COR-L47 (cell line): ENCODE data around the gene FAM168B.
"Not testable (repeated sequence)": the region's sequence is repeated elsewhere in the genome, so short reads cannot be mapped to it uniquely, and the experiment has no call there.

Source experiments
- DNase-seq: peaks from one replicate; lab custom pipeline; 2025; lab: John Stamatoyannopoulos, UW

The FAM168B gene

DNA sequence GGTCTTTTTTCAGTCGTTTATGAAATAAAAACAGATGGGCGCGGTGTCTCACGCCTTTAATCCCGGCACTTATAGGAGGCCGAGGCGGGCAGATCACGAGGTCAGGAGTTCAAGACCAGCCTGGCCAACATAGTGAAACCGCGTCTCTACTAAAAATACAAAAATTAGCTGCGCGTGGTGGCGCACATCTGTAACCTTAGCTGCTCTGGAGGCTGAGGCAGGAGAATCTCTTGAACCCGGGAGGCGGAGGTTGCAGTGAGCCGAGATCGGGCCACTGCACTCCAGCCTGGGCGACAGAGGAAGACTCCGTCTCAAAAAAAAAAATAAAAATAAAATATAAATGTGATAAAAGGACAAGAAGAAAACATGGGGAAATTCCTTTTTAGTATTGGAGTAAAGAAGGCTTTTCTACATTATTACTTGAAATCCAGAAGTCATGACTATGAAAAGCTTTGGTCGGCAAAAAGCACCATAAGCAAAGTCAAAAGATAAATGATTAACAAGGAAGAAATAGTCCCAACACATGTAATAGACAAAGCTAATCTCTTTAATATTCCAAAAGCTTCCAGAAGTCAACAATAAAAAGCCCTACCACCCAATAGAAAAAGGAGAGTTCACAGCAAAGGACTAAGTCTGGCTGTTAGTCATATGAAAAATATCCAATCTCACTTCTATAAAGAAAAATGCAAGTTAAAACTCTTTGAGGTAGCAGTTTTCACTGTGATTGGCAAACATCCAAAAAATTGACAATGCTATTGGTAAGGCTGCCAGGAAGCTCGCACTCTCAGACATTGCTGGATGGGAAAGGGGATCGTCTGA lies 1.4 kb upstream of the FAM168B start:
- DNase-seq: peak; percentile 11

GRCh38 chr2:131093696-131094462 lies 619 bp upstream of the FAM168B start:
- DNase-seq: peak; percentile 72

- no peak for DNase-seq
These were observed 728 bp downstream of the FAM168B start for GRCh38 chr2:131092458-131093005.

DNA sequence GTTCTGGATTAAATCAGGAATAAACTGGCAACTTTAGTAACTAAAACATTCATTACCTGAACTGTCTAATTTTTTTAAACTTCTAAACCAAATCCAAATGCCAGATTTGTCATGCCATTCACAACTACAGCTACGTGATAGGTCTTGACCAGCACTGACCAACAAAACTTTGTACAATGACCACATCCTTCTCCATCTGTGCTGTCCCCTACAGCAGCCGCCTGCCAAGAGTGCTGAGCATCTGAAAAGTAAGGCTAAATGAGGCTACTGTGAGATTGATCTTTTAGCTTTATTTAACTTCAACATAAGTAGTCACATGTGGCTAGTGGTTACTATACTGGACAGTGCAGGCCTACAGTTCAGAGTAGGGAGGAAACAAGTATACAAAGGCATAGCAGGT lies 7.6 kb downstream of the FAM168B start:
- no peak for DNase-seq

GRCh38 chr2:131081190-131081589 lies 12.1 kb downstream of the FAM168B start:
- DNase-seq: no peak

- not testable (repeated sequence) for DNase-seq
These were observed 13.3 kb downstream of the FAM168B start for GRCh38 chr2:131079931-131080330.

DNA sequence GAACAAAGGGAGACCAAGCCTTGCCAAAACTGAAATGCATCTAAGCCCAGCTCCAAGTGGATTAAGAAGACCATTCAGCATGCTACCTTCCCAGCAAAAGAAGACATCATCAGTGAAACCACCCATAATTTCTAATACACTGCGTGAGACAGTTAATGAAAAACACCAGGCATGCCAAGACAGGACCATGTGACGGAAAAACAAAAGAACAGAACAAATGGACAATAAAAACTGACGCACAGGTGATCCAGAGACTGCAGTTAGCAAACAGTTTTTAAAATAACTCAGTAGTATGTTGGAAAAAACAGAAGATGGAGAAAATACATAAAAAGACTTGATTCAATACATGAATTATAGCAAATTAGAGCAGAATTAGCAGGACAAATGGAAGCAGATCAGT lies 15.3 kb downstream of the FAM168B start:
- no peak for DNase-seq

DNA sequence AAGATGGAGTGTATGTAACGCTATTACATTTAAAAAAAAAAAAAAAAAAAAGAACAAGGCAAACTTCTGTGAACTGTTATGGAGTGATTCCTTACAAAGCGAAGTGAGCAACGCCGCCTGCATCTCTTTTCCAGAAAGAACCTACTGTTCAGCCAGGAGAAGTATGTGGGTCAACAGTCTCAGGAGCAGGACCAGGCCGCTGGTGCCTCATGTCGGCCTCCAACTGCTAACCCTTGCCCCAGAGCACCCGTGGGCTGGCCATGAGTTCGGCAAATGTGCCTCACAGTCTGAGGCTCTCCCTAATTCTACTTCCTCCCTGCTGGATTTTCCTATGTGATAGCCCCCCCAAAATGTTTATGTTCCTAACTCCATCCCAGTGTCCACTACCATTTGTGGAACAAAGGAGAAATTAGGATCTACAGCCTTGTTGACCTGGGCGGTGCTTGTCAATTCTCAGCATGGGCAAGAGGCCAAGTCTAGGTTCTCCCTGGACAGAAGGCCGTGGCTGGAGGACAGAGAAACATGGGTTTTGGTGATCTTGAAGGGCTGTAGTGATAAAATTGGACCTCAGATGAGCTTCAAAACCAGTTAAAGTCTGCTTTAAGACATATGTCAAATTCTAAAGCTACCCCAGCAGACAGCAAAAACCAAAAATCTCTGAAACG lies 15.9 kb downstream of the FAM168B start:
- no peak for DNase-seq

GRCh38 chr2:131076707-131077106 lies 16.6 kb downstream of the FAM168B start:
- no peak for DNase-seq

DNA sequence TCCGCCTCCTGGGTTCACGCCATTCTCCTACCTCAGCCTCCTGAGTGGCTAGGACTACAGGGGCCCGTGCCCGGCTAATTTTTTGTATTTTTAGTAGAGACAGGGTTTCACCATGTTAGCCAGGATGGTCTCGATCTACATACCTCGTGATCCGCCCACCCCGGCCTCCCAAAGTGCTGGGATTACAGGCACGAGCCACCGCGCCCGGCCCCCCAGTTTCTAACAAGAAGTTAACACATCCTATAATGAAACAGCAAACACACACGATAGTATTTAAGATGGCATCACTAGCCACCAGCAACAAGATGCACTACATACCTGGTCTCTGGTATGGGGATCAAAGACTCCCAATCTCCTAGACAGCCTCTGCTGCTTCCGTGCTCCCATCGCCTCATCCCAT lies 17.7 kb downstream of the FAM168B start:
- not testable (repeated sequence) for DNase-seq

DNA sequence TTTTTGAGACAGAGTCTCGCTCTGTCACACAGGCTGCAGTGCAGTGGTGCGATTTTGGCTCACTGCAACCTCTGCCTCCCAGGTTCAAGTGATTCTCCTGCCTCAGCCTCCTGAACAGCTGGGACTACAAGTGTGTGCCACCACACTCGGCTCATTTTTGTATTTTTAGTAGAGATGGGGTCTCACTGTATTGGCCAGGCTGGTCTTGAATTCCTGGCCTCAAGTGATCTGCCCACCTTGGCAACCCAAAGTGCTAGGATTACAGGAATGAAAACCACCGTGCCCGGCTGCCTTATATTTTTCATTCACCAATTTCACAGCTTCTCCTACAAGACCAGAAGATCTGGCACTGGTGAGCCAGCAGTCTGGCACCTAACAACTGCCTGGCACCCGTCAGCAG lies 25.1 kb downstream of the FAM168B start:
- not testable (repeated sequence) for DNase-seq

- DNase-seq: no peak
These were observed 25.7 kb downstream of the FAM168B start for GRCh38 chr2:131067465-131068125.

GRCh38 chr2:131064589-131065512 lies 28.4 kb downstream of the FAM168B start:
- no peak for DNase-seq

DNA sequence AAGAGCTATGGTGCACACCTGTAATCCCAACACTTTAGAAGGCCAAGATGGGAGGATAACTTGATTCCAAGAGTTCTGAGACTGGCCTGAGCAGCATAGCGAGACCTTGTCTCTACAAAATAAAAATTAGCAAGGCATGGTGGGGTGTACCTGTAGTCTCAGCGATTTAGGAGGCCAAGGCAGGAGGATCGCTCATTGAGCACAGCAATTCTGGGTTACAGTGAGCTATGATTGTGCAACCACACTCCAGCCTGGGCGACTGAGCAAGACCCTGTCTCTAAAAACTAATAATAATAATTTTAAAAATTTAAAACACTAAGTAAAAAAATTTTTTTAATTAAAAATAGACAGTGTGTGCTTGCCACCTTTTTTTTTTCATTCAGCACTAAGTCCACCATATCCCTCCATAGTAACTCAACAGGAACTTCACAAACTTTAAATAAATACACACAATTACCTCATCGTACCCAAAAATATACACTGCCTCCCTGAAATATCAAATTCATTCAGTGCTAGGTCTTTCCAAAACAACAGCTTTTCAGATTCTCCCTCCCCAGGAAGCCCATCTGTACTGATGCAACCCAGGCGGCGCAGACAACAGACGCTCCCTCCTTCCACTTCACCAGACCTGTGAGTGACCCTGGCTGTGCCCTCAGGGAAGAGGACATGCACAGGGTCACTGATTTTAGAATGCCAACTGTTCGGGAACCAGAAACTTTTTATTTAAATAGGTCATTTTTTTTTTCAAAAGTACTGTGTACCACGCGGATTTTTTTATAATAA lies 29.6 kb downstream of the FAM168B start:
- DNase-seq: no peak

GRCh38 chr2:131058920-131059319 lies 34.3 kb downstream of the FAM168B start:
- no peak for DNase-seq

- DNase-seq: no peak
These were observed 34.9 kb downstream of the FAM168B start for GRCh38 chr2:131058214-131058843.

- no peak for DNase-seq
These were observed 36.4 kb downstream of the FAM168B start for GRCh38 chr2:131056932-131057287.

- DNase-seq: peak; percentile 13
These were observed 36.9 kb downstream of the FAM168B start for GRCh38 chr2:131056204-131056931.
